ENCODE measurements around the gene SPCS1. TPM values are rescaled to one million over a fixed set of nuclear protein-coding genes. Genes with fewer than 3 reads are reported as not detected.

The SPCS1 gene
- total and polyA plus RNA-seq, 9 of the 15 experiments (the other 6 are each of a cell fraction or from before 2014, with no cell fraction given): 73.9 to 567 (median 127) TPM

DNA sequence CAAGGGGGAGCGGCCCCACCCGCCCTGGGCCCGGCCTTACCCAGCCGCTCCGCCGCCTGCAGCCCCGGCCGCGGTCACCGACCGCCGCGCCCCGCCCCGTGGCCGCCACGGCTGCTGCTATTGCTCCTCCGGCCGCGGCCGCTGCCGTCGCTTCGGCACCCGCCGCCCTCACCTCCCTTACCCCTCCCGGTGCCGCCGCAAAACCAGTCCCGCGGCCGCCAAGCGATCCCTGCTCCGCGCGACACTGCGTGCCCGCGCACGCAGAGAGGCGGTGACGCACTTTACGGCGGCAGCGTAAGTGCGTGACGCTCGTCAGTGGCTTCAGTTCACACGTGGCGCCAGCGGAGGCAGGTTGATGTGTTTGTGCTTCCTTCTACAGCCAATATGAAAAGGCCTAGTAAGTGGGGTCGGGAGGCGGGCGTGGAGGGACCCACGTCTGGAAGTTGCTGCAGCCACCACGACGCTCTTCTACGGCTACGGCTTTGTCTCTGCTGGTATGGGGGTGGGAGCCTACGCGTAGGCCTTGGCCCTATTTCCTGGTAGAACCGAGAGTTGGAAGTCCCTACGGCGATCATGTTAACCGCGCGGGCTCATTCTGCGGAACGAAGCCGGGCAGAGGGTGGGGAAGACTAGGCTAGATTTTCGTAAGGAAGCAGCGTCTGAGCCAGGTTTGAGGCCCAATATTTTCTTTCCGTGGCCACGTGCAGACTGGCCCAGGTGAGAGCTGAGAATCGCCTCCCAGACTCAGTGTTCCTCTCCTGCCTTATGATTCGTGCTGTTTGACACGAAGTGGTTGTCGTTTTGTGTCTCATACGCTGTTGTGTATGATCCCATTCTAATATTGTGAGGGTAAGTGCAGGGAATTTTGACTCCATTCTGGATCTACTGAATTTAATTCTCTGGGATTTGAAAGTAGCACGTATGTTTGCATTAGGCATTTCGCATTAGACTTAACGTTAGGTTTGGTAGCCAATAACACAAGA lies 19.9 kb upstream of the SPCS1 start, which contains the start of the genes GNL3 and PBRM1 (continued):
- TF ChIP-seq CREM (IDR thresholded peaks at IDR 0.05; ENCODE audit: low read depth) (peak; percentile 92), ZNF41 (CRISPR knock-in tag; conservative IDR thresholded peaks at IDR 0.05) (no peak), ZFX (CRISPR knock-in tag; IDR thresholded peaks at IDR 0.05) (peak; percentile 84), NFXL1 (CRISPR knock-in tag; IDR thresholded peaks at IDR 0.05) (no peak), JUNB (CRISPR knock-in tag; conservative IDR thresholded peaks at IDR 0.05) (no peak), MED1 (CRISPR knock-in tag; IDR thresholded peaks at IDR 0.05; ENCODE audit: borderline replicate concordance) (no peak), ZNF324 (CRISPR knock-in tag; IDR thresholded peaks at IDR 0.05) (no peak), ZNF134 (CRISPR knock-in tag; conservative IDR thresholded peaks at IDR 0.05) (no peak), ZNF766 (CRISPR knock-in tag; conservative IDR thresholded peaks at IDR 0.05) (peak; percentile 54; the same call in 1 of the 2 replicates), NELFE (IDR thresholded peaks at IDR 0.05; ENCODE audit: insufficient read depth, insufficient read length) (no peak), MXI1 (IDR thresholded peaks at IDR 0.05; ENCODE audit: low read depth, low read length) (peak; percentile 95), RBM15 (IDR thresholded peaks at IDR 0.05; ENCODE audit: insufficient read depth, low read length) (no peak), MYC (IDR thresholded peaks at IDR 0.05; ENCODE audit: low read depth, low read length) (peak; percentile 99), MYC (CRISPR knock-in tag; IDR thresholded peaks at IDR 0.05; ENCODE audit: borderline replicate concordance, low read depth) (peak; percentile 98), ASH1L (IDR thresholded peaks at IDR 0.05; ENCODE audit: borderline replicate concordance, low read depth, partially characterized antibody) (no peak), EP400 (IDR thresholded peaks at IDR 0.05) (peak; percentile 99), MEIS2 (IDR thresholded peaks at IDR 0.05; ENCODE audit: partially characterized antibody) (no peak), ZNF77 (CRISPR knock-in tag; IDR thresholded peaks at IDR 0.05) (no peak), ZFPM2 (CRISPR knock-in tag; IDR thresholded peaks at IDR 0.05) (no peak), RFX5 (IDR thresholded peaks at IDR 0.05; ENCODE audit: low read depth, low read length) (no peak), SMARCB1 (IDR thresholded peaks at IDR 0.05; ENCODE audit: insufficient read length, low read depth) (no peak)
- TF ChIP-seq, protein P1, sequence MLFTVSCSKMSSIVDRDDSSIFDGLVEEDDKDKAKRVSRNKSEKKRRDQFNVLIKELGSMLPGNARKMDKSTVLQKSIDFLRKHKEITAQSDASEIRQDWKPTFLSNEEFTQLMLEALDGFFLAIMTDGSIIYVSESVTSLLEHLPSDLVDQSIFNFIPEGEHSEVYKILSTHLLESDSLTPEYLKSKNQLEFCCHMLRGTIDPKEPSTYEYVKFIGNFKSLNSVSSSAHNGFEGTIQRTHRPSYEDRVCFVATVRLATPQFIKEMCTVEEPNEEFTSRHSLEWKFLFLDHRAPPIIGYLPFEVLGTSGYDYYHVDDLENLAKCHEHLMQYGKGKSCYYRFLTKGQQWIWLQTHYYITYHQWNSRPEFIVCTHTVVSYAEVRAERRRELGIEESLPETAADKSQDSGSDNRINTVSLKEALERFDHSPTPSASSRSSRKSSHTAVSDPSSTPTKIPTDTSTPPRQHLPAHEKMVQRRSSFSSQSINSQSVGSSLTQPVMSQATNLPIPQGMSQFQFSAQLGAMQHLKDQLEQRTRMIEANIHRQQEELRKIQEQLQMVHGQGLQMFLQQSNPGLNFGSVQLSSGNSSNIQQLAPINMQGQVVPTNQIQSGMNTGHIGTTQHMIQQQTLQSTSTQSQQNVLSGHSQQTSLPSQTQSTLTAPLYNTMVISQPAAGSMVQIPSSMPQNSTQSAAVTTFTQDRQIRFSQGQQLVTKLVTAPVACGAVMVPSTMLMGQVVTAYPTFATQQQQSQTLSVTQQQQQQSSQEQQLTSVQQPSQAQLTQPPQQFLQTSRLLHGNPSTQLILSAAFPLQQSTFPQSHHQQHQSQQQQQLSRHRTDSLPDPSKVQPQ (CRISPR knock-in tag; IDR thresholded peaks at IDR 0.05; ENCODE audit: borderline replicate concordance): no peak
- TF ChIP-seq, protein P2, sequence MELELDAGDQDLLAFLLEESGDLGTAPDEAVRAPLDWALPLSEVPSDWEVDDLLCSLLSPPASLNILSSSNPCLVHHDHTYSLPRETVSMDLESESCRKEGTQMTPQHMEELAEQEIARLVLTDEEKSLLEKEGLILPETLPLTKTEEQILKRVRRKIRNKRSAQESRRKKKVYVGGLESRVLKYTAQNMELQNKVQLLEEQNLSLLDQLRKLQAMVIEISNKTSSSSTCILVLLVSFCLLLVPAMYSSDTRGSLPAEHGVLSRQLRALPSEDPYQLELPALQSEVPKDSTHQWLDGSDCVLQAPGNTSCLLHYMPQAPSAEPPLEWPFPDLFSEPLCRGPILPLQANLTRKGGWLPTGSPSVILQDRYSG (tag; conservative IDR thresholded peaks at IDR 0.05; ENCODE audit: low read depth): no peak
- TF ChIP-seq, protein P3, sequence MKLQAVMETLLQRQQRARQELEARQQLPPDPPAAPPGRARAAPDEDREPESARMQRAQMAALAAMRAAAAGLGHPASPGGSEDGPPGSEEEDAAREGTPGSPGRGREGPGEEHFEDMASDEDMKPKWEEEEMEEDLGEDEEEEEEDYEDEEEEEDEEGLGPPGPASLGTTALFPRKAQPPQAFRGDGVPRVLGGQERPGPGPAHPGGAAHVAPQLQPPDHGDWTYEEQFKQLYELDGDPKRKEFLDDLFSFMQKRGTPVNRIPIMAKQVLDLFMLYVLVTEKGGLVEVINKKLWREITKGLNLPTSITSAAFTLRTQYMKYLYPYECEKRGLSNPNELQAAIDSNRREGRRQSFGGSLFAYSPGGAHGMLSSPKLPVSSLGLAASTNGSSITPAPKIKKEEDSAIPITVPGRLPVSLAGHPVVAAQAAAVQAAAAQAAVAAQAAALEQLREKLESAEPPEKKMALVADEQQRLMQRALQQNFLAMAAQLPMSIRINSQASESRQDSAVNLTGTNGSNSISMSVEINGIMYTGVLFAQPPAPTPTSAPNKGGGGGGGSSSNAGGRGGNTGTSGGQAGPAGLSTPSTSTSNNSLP (IDR thresholded peaks at IDR 0.05; ENCODE audit: borderline replicate concordance, low read depth, low read length): no peak

All from K562 (cell line).